Chondrocyte (in vitro differentiated cells): ENCODE measurements around the gene RPL18. TPM values are rescaled to one million over a fixed set of nuclear protein-coding genes. Genes with fewer than 3 reads are reported as not detected.

Source experiments
- DNase-seq: peaks from one replicate; pipeline ENCODE4 v3.0.0; 2021; ENCODE audit warnings: mixed read lengths, low spot score
- H3K27ac Mint-ChIP-seq: one replicate; pipeline ENCODE4 v1.8.0; 2021; ENCODE audit warnings: mild to moderate bottlenecking, moderate library complexity, mixed read lengths; ENCODE audit not compliant: unreplicated experiment
- H3K27me3 Mint-ChIP-seq: 2 replicates; pipeline ENCODE4 v1.8.0; 2021; ENCODE audit warnings: low read depth, mixed read lengths
- H3K36me3 Mint-ChIP-seq: 2 replicates; pipeline ENCODE4 v1.8.0; 2021; ENCODE audit warnings: low read depth, mixed read lengths
- H3K4me1 Mint-ChIP-seq: 2 replicates; pipeline ENCODE4 v1.8.0; 2021; ENCODE audit warnings: low read depth, mild to moderate bottlenecking, mixed read lengths
- H3K4me3 Mint-ChIP-seq: one replicate; pipeline ENCODE4 v1.8.0; 2021; ENCODE audit warnings: mild to moderate bottlenecking, moderate library complexity, mixed read lengths; ENCODE audit not compliant: unreplicated experiment
- H3K9me3 Mint-ChIP-seq: 2 replicates; pipeline ENCODE4 v1.8.0; 2021; ENCODE audit warnings: low read depth, mixed read lengths
- CTCF ChIP-seq: fragments of 200-600 bp; sonication (generic); IDR thresholded peaks from 2 replicates; pipeline ENCODE4 v1.5.0; 2021; ENCODE audit warnings: antibody characterized with exemption, mild to moderate bottlenecking, moderate library complexity
- total RNA-seq: library from RNA; stranded (reverse); gene quantifications from 3 replicates; pipeline ENCODE4 v1.2.1, GENCODE V29; 2021

The RPL18 gene
- total RNA-seq, 1 donor from 2014 or later: 753 TPM

GRCh38 chr19:48606463-48607358, 12.3 kb downstream of the RPL18 start, which contains the start of gene SPACA4:
TSS of gene SPACA4 (plus strand) at chr19:48606742. CDS start at chr19:48606979, 237 bp downstream.
- Mint-ChIP-seq H3K36me3 (no peaks in the 10 kb centered on the region), H3K27me3 (no peaks in the 10 kb centered on the region), H3K27ac (no peak within 1 kb of the TSS), H3K4me1 (no peaks in the 10 kb centered on the region), H3K4me3 (no peak within 1 kb of the TSS), H3K9me3 (no peaks in the 10 kb centered on the region)
- no peak for DNase-seq
- TF ChIP-seq CTCF: no peak

- H3K4me3 Mint-ChIP-seq: no peak overlapping the region
- no peak for DNase-seq
- H3K9me3 Mint-ChIP-seq: no peaks in the 10 kb centered on the region
- H3K27me3 Mint-ChIP-seq: no peaks in the 10 kb centered on the region
- no peak overlapping the region for H3K27ac Mint-ChIP-seq
- no peak for TF ChIP-seq CTCF
- no peaks in the 10 kb centered on the region for H3K36me3 Mint-ChIP-seq
- H3K4me1 Mint-ChIP-seq: no peaks in the 10 kb centered on the region
Observed at GRCh38 chr19:48603850-48604249, 15.1 kb downstream of the RPL18 start.

- Mint-ChIP-seq H3K4me1 (no peaks in the 10 kb centered on the region), H3K4me3 (no peak overlapping the region), H3K27ac (no peak overlapping the region), H3K9me3 (no peaks in the 10 kb centered on the region), H3K36me3 (no peaks in the 10 kb centered on the region), H3K27me3 (peaks cover 3% of the 10 kb centered on the region)
- no peak for TF ChIP-seq CTCF
- no peak for DNase-seq
Observed at GRCh38 chr19:48603449-48603848, 15.5 kb downstream of the RPL18 start.

- H3K9me3 Mint-ChIP-seq: no peaks in the 10 kb centered on the region
- no peak overlapping the region for H3K4me3 Mint-ChIP-seq
- no peaks in the 10 kb centered on the region for H3K4me1 Mint-ChIP-seq
- no peak for TF ChIP-seq CTCF
- DNase-seq: no peak
- no peaks in the 10 kb centered on the region for H3K36me3 Mint-ChIP-seq
- peaks cover 4% of the 10 kb centered on the region for H3K27me3 Mint-ChIP-seq
- H3K27ac Mint-ChIP-seq: no peak overlapping the region
Observed at GRCh38 chr19:48603001-48603400, 16.0 kb downstream of the RPL18 start.

GRCh38 chr19:48600679-48601417, 18.1 kb downstream of the RPL18 start:
- DNase-seq: no peak
- H3K4me3 Mint-ChIP-seq: no peak overlapping the region
- no peak for TF ChIP-seq CTCF
- no peaks in the 10 kb centered on the region for H3K4me1 Mint-ChIP-seq
- no peaks in the 10 kb centered on the region for H3K36me3 Mint-ChIP-seq
- no peaks in the 10 kb centered on the region for H3K9me3 Mint-ChIP-seq
- peaks cover 4% of the 10 kb centered on the region for H3K27me3 Mint-ChIP-seq
- H3K27ac Mint-ChIP-seq: no peak overlapping the region
